Measurements from ENCODE around the gene C19orf47.

The C19orf47 gene

GRCh38 chr19:40280608-40281221, 67.5 kb downstream of the C19orf47 start:
- no peak for FAIRE-seq

GRCh38 chr19:40279761-40280607, 68.2 kb downstream of the C19orf47 start:
- no peak for FAIRE-seq

GRCh38 chr19:40279120-40279551, 69.1 kb downstream of the C19orf47 start:
- no peak for FAIRE-seq

GRCh38 chr19:40278361-40279035, 69.7 kb downstream of the C19orf47 start:
- no peak for FAIRE-seq

GRCh38 chr19:40277356-40278059, 70.7 kb downstream of the C19orf47 start:
- no peak for FAIRE-seq

- FAIRE-seq, result no peak
These were observed 73.3 kb downstream of the C19orf47 start for GRCh38 chr19:40274585-40275544.

- FAIRE-seq, result no peak
These were observed 74.5 kb downstream of the C19orf47 start for GRCh38 chr19:40273469-40274360.

- no peak for FAIRE-seq
These were observed 75.9 kb downstream of the C19orf47 start for GRCh38 chr19:40272261-40272660.

- FAIRE-seq, result no peak
These were observed 76.5 kb downstream of the C19orf47 start for GRCh38 chr19:40271706-40272105.

- FAIRE-seq, result no peak
These were observed 77.7 kb downstream of the C19orf47 start for GRCh38 chr19:40270362-40271089.
